IMR-90 (cell line): ENCODE data around the gene PPP1R12B.
"Not testable (repeated sequence)": the region's sequence is repeated elsewhere in the genome, so short reads cannot be mapped to it uniquely, and the experiment has no call there.

ENCODE experiments used
- BHLHE40 ChIP-seq: fragments of 150-350 bp; IDR thresholded peaks from 2 replicates; pipeline ENCODE4 v1.6.1; 2016; ENCODE audit warnings: mild to moderate bottlenecking, low read depth, low read length
- CEBPB ChIP-seq: IDR thresholded peaks from 2 replicates; pipeline ENCODE4 v1.6.1; 2012; ENCODE audit warnings: low read depth, low read length, improper control_type of control experiment
- CHD1 ChIP-seq: IDR thresholded peaks from 2 replicates; pipeline ENCODE4 v1.6.1; 2012; ENCODE audit warnings: low read depth, low read length, improper control_type of control experiment
- CTCF ChIP-seq: conservative IDR thresholded peaks from 2 replicates; pipeline ENCODE4 v1.5.1; 2012; ENCODE audit warnings: mild to moderate bottlenecking, low read depth, low read length, improper control_type of control experiment
- ELK1 ChIP-seq: fragments of 150-350 bp; IDR thresholded peaks from 2 replicates; pipeline ENCODE4 v1.6.1; 2016; ENCODE audit warnings: low read depth, mild to moderate bottlenecking, low read length, moderate library complexity, borderline replicate concordance
- FOS ChIP-seq: fragments of 150-350 bp; IDR thresholded peaks from 2 replicates; pipeline ENCODE4 v1.6.1; 2016; ENCODE audit warnings: low read depth, low read length
- MAFK ChIP-seq: IDR thresholded peaks from 2 replicates; pipeline ENCODE4 v1.6.1; 2012; ENCODE audit warnings: low read depth, low read length, improper control_type of control experiment
- MAZ ChIP-seq: IDR thresholded peaks from 2 replicates; pipeline ENCODE4 v1.6.1; 2012; ENCODE audit warnings: low read depth, mild to moderate bottlenecking, low read length, improper control_type of control experiment, moderate library complexity, borderline replicate concordance
- MXI1 ChIP-seq: IDR thresholded peaks from 2 replicates; pipeline ENCODE4 v1.6.1; 2012; ENCODE audit warnings: low read depth, mild to moderate bottlenecking, low read length, moderate library complexity, borderline replicate concordance
- POLR2A ChIP-seq: IDR thresholded peaks from 2 replicates; pipeline ENCODE4 v1.6.1; 2012; ENCODE audit warnings: mild to moderate bottlenecking, low read depth, low read length
- RAD21 ChIP-seq: IDR thresholded peaks from 2 replicates; pipeline ENCODE4 v1.6.1; 2012; ENCODE audit warnings: low read length, improper control_type of control experiment
- RFX5 ChIP-seq: IDR thresholded peaks from 2 replicates; pipeline ENCODE4 v1.8.0; 2012; ENCODE audit warnings: low read depth, mild to moderate bottlenecking, low read length, moderate library complexity
- SMC3 ChIP-seq: fragments of 150-350 bp; IDR thresholded peaks from 2 replicates; pipeline ENCODE4 v1.6.1; 2016; ENCODE audit warnings: low read depth, mild to moderate bottlenecking, antibody characterized with exemption, low read length, moderate library complexity
- USF2 ChIP-seq: fragments of 150-350 bp; IDR thresholded peaks from 2 replicates; pipeline ENCODE4 v1.6.1; 2017; ENCODE audit warnings: mild to moderate bottlenecking, antibody characterized with exemption, low read length, low read depth

GRCh38 chr1:202513875-202514274 lies 165.4 kb downstream of the PPP1R12B start:
- not testable (repeated sequence) for TF ChIP-seq CTCF, POLR2A, RFX5, SMC3, BHLHE40, ELK1, MXI1, MAZ, CHD1, FOS, RAD21, CEBPB, USF2, MAFK
